D721Med (cell line): Measurements from ENCODE around the gene DEAF1.

Source experiments
- DNase-seq: peaks from one replicate; pipeline ENCODE4 v3.0.0; 2011; ENCODE audit warnings: low spot score; ENCODE audit not compliant: insufficient read length
- FAIRE-seq: peaks from 2 replicates; lab custom pipeline; 2011; peaks lifted over from hg19 to GRCh38; lab: Jason Lieb, UNC
- CTCF ChIP-seq: IDR thresholded peaks from 2 replicates; pipeline ENCODE4 v1.5.1; 2012; ENCODE audit warnings: mild to moderate bottlenecking, control low read depth; ENCODE audit not compliant: insufficient read depth; ENCODE audit errors: missing control alignments

The DEAF1 gene

GRCh38 chr11:640021-640706 is 54.9 kb downstream of the DEAF1 start:
- no peak for TF ChIP-seq CTCF
- DNase-seq (no peak), FAIRE-seq (no peak)

- TF ChIP-seq CTCF = no peak
- FAIRE-seq (no peak), DNase-seq (no peak)
Observed at GRCh38 chr11:639332-639955, 55.6 kb downstream of the DEAF1 start.

GRCh38 chr11:638631-639331 is 56.2 kb downstream of the DEAF1 start:
- DNase-seq = no peak
- TF ChIP-seq CTCF = no peak
- no peak for FAIRE-seq

GRCh38 chr11:637593-638521 is 57.2 kb downstream of the DEAF1 start:
- TF ChIP-seq CTCF = no peak
- no peak for DNase-seq
- no peak for FAIRE-seq

GRCh38 chr11:637333-637592 is 57.8 kb downstream of the DEAF1 start:
- DNase-seq (no peak), FAIRE-seq (no peak)
- TF ChIP-seq CTCF = no peak

GRCh38 chr11:636511-637332 is 58.3 kb downstream of the DEAF1 start, which contains the start of gene DRD4:
Gene DRD4 (plus strand): TSS chr11:637269. CDS start chr11:637305, 36 bp downstream.
- FAIRE-seq = no peak

More at GRCh38 chr11:636511-637332, 58.3 kb downstream of the DEAF1 start, which contains the start of gene DRD4:
- no peak for TF ChIP-seq CTCF
- no peak for DNase-seq
